C4-2B (cell line): ENCODE data around the gene SCUBE1.

Source experiments
- CTCF ChIP-seq: fragments of 450-650 bp; conservative IDR thresholded peaks from 2 replicates; pipeline ENCODE4 v1.5.1; 2017; ENCODE audit warnings: mild to moderate bottlenecking
- ZFX ChIP-seq: fragments of 450-650 bp; IDR thresholded peaks from 2 replicates; pipeline ENCODE4 v1.6.1; 2017

- no peak for TF ChIP-seq CTCF
- TF ChIP-seq ZFX, result no peak
Measured at GRCh38 chr22:43256976-43257545, 86.1 kb downstream of the SCUBE1 start.
